GM12878 (cell line): ENCODE results near the gene ENAH. TPM values are rescaled to one million over a fixed set of nuclear protein-coding genes. Genes with fewer than 3 reads are reported as not detected.

Experiments
- ATAC-seq: fragments of 200-7000 bp; cut with Tn5 transposase; 3 replicates; pipeline ENCODE4 v1.9.1; 2020; ENCODE audit warnings: mild to moderate bottlenecking, moderate library complexity
- BruUV-seq: library from RNA; stranded (reverse); fragments of 400-500 nt; replicated peaks from 2 replicates; lab custom pipeline; 2021; lab: Mats Ljungman, UMichigan
- CTCF ChIA-PET: fragments of 300-600 bp; sonication (Branson Sonifier 250); formaldehyde crosslinking; extraction: SDS; loops from one replicate; lab custom pipeline; 2021; ENCODE audit warnings: inconsistent platforms; lab: Yijun Ruan, JAX
- POLR2A ChIA-PET: fragments of 350-600 bp; formaldehyde crosslinking; extraction: SDS; loops from one replicate; lab custom pipeline; 2021; ENCODE audit warnings: inconsistent platforms; lab: Charles Lee
- RAD21 ChIA-PET: fragments of 300-600 bp; sonication (Branson Sonifier 250); formaldehyde crosslinking; loops from one replicate; lab custom pipeline; 2023; ENCODE audit warnings: antibody characterized with exemption; ENCODE audit not compliant: unreplicated experiment; lab: Charles Lee
- SMC1A ChIA-PET: fragments of 300-600 bp; sonication (Branson Sonifier 250); formaldehyde crosslinking; loops from one replicate; lab custom pipeline; 2023; ENCODE audit not compliant: unreplicated experiment, uncharacterized antibody; lab: Charles Lee
- DNase-seq: peaks from one replicate; pipeline ENCODE4 v3.0.0-alpha.2; 2011; ENCODE audit warnings: low read depth, low spot score
- FAIRE-seq: peaks from 3 replicates; lab custom pipeline; 2011; peaks lifted over from hg19 to GRCh38; lab: Jason Lieb, UNC
- H2AFZ ChIP-seq: 2 replicates; pipeline ENCODE4 v1.6.0; 2011; ENCODE audit warnings: low read depth, low read length, control low read depth; ENCODE audit not compliant: control insufficient read depth
- H3K27ac ChIP-seq: 2 replicates; pipeline ENCODE4 v1.5.1; 2011; ENCODE audit warnings: control low read depth; ENCODE audit not compliant: control insufficient read depth, insufficient read depth
- H3K27me3 ChIP-seq, 2 experiments: replicated peaks in 1 of 2; 2 replicates each; pipeline versions ENCODE4 v1.6.0 to v1.6.1; 2011; ENCODE audit warnings: low read length in 1 of 2; ENCODE audit not compliant: control insufficient read depth in 2 of 2, insufficient read depth in 2 of 2
- H3K36me3 ChIP-seq, 2 experiments: 2 replicates each; pipeline ENCODE4 v1.5.1; 2011; ENCODE audit warnings: low read length in 1 of 2; ENCODE audit not compliant: control insufficient read depth in 2 of 2, insufficient read depth in 2 of 2
- H3K4me1 ChIP-seq: 2 replicates; pipeline ENCODE4 v1.6.1; 2011; ENCODE audit warnings: mild to moderate bottlenecking, low read length, moderate library complexity, mixed read lengths; ENCODE audit not compliant: control insufficient read depth, insufficient read depth
- H3K4me2 ChIP-seq: 2 replicates; pipeline ENCODE4 v1.6.0; 2011; ENCODE audit warnings: control low read depth; ENCODE audit not compliant: control insufficient read depth, insufficient read depth
- H3K4me3 ChIP-seq: fragments of 200-600 bp; sonication (generic); 2 replicates; pipeline ENCODE4 v1.5.1; 2016
- H3K79me2 ChIP-seq: 2 replicates; pipeline ENCODE4 v1.6.0; 2011; ENCODE audit warnings: low read length; ENCODE audit not compliant: control insufficient read depth, insufficient read depth
- H3K9ac ChIP-seq: 2 replicates; pipeline ENCODE4 v1.8.0; 2011; ENCODE audit warnings: low read length, control low read depth, mixed read lengths; ENCODE audit not compliant: control insufficient read depth, insufficient read depth
- H3K9me3 ChIP-seq: replicated peaks from 3 replicates; pipeline ENCODE4 v1.5.1; 2011; ENCODE audit warnings: mild to moderate bottlenecking, low read length; ENCODE audit not compliant: control insufficient read depth, insufficient read depth
- H4K20me1 ChIP-seq: 2 replicates; pipeline ENCODE4 v1.6.0; 2011; ENCODE audit not compliant: control insufficient read depth, insufficient read depth
- ATF7 ChIP-seq: fragments of 450-650 bp; IDR thresholded peaks from 2 replicates; pipeline ENCODE4 v1.6.1; 2016; ENCODE audit warnings: low read depth, mild to moderate bottlenecking
- BCLAF1 ChIP-seq: fragments of 450-650 bp; IDR thresholded peaks from 2 replicates; pipeline ENCODE4 v1.6.1; 2017; ENCODE audit warnings: antibody characterized with exemption, mild to moderate bottlenecking, moderate library complexity
- EP300 ChIP-seq, 2 experiments: fragments of 150-350 bp in 1 of 2; IDR thresholded peaks; 2 replicates each; pipeline ENCODE4 v1.6.1; 2011 to 2012; ENCODE audit warnings: low read depth in 2 of 2, low read length in 2 of 2, borderline replicate concordance in 1 of 2, improper control_type of control experiment in 1 of 2, inconsistent platforms in 1 of 2; ENCODE audit not compliant: control insufficient read depth in 1 of 2
- MTA3 ChIP-seq: IDR thresholded peaks from 2 replicates; pipeline ENCODE4 v1.6.1; 2012; ENCODE audit warnings: low read length, inconsistent platforms, borderline replicate concordance
- SUPT20H ChIP-seq: IDR thresholded peaks from 2 replicates; pipeline ENCODE4 v1.6.1; 2011; ENCODE audit warnings: low read depth, mild to moderate bottlenecking, low read length, moderate library complexity, borderline replicate concordance; ENCODE audit not compliant: control insufficient read depth
- ZNF622 ChIP-seq: fragments of 450-650 bp; IDR thresholded peaks from 2 replicates; pipeline ENCODE4 v1.6.1; 2017; ENCODE audit warnings: mild to moderate bottlenecking, inconsistent platforms
- WGBS: methylation state at CpG from one replicate; pipeline ENCODE4 v1.1.6; 2016; ENCODE audit warnings: low lambda C conversion rate; ENCODE audit not compliant: insufficient replicate concordance, insufficient coverage; ENCODE audit errors: missing lambda C conversion rate; 5-methylcytosine and 5-hydroxymethylcytosine counted together
- in situ Hi-C: fragments of 300-500 bp; cut with MboI; formaldehyde crosslinking; loops from 9 replicates; pipeline ENCODE4 v1.14.3; 2018; ENCODE audit warnings: mixed read lengths
- intact Hi-C: fragments of 100-400 bp; cut with micrococcal nuclease; formaldehyde crosslinking; loops from one replicate; pipeline ENCODE4 v1.14.2; 2022; ENCODE audit not compliant: unreplicated experiment
- polyA plus RNA-seq, 11 experiments: library from polyadenylated mRNA; depleted of rRNA in 4 of 11; unstranded in 6 of 11; stranded (reverse) in 5 of 11; fragments of >200 nt; fragmentation: Nextera tagmentation in 4 of 11; fragmentation: Illumina TruSeq in 1 of 11; extraction: Ambion mirVana in 4 of 11; extraction: Trizol in 1 of 11; gene quantifications; 1 replicate in 1 of 11; 2 replicates in 10 of 11; pipeline versions ENCODE4 v1.2.1 to v1.2.3, GENCODE V29; 2011 to 2016; ENCODE audit warnings: inconsistent platforms in 2 of 11, missing spikeins in 2 of 11, low read depth in 1 of 11
- total RNA-seq, 4 experiments: library from RNA; depleted of rRNA in 3 of 4; stranded (reverse); fragments of >200 nt in 3 of 4; fragmentation: Illumina TruSeq in 1 of 4; extraction: Trizol in 1 of 4; gene quantifications; 2 replicates each; pipeline versions ENCODE4 v1.2.1 to v1.2.3, GENCODE V29; 2013 to 2021
- TF ChIP-seq, protein P1 (sequence below): fragments of 450-650 bp; formaldehyde crosslinking; IDR thresholded peaks from 2 replicates; pipeline ENCODE4 v1.4.0; 2020; ENCODE audit warnings: mild to moderate bottlenecking, moderate library complexity
- TF ChIP-seq, protein P2 (sequence below): fragments of 450-650 bp; conservative IDR thresholded peaks from 2 replicates; pipeline ENCODE4 v1.6.1; 2017; ENCODE audit warnings: mild to moderate bottlenecking, moderate library complexity
- TF ChIP-seq, protein P3 (sequence below): IDR thresholded peaks from 2 replicates; pipeline ENCODE4 v1.6.1; 2012; ENCODE audit warnings: low read depth, low read length, improper control_type of control experiment

The ENAH gene
- total and polyA plus RNA-seq, 10 of the 15 experiments (the other 5 are each of a cell fraction or from before 2014, with no cell fraction given): under 0.01 to 0.62 (median 0.06) TPM; not detected in 5

- TF ChIP-seq, protein P1, sequence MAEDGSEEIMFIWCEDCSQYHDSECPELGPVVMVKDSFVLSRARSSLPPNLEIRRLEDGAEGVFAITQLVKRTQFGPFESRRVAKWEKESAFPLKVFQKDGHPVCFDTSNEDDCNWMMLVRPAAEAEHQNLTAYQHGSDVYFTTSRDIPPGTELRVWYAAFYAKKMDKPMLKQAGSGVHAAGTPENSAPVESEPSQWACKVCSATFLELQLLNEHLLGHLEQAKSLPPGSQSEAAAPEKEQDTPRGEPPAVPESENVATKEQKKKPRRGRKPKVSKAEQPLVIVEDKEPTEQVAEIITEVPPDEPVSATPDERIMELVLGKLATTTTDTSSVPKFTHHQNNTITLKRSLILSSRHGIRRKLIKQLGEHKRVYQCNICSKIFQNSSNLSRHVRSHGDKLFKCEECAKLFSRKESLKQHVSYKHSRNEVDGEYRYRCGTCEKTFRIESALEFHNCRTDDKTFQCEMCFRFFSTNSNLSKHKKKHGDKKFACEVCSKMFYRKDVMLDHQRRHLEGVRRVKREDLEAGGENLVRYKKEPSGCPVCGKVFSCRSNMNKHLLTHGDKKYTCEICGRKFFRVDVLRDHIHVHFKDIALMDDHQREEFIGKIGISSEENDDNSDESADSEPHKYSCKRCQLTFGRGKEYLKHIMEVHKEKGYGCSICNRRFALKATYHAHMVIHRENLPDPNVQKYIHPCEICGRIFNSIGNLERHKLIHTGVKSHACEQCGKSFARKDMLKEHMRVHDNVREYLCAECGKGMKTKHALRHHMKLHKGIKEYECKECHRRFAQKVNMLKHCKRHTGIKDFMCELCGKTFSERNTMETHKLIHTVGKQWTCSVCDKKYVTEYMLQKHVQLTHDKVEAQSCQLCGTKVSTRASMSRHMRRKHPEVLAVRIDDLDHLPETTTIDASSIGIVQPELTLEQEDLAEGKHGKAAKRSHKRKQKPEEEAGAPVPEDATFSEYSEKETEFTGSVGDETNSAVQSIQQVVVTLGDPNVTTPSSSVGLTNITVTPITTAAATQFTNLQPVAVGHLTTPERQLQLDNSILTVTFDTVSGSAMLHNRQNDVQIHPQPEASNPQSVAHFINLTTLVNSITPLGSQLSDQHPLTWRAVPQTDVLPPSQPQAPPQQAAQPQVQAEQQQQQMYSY: no peak
- no peak for TF ChIP-seq SUPT20H
- TF ChIP-seq, protein P2, sequence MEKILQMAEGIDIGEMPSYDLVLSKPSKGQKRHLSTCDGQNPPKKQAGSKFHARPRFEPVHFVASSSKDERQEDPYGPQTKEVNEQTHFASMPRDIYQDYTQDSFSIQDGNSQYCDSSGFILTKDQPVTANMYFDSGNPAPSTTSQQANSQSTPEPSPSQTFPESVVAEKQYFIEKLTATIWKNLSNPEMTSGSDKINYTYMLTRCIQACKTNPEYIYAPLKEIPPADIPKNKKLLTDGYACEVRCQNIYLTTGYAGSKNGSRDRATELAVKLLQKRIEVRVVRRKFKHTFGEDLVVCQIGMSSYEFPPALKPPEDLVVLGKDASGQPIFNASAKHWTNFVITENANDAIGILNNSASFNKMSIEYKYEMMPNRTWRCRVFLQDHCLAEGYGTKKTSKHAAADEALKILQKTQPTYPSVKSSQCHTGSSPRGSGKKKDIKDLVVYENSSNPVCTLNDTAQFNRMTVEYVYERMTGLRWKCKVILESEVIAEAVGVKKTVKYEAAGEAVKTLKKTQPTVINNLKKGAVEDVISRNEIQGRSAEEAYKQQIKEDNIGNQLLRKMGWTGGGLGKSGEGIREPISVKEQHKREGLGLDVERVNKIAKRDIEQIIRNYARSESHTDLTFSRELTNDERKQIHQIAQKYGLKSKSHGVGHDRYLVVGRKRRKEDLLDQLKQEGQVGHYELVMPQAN: no peak
Measured at GRCh38 chr1:225617956-225618355, 35.0 kb downstream of the ENAH start (continued).

GRCh38 chr1:225617479-225617878, 35.4 kb downstream of the ENAH start:
- no peaks in the 10 kb centered on the region for H3K79me2 ChIP-seq
- no peak for TF ChIP-seq MTA3
- TF ChIP-seq SUPT20H: no peak
- no peak for TF ChIP-seq EP300 (IDR thresholded peaks at IDR 0.05; ENCODE audit: borderline replicate concordance in 1 of 2, control insufficient read depth in 1 of 2, low read depth in 2 of 2, low read length in 2 of 2)
- TF ChIP-seq, protein P3, sequence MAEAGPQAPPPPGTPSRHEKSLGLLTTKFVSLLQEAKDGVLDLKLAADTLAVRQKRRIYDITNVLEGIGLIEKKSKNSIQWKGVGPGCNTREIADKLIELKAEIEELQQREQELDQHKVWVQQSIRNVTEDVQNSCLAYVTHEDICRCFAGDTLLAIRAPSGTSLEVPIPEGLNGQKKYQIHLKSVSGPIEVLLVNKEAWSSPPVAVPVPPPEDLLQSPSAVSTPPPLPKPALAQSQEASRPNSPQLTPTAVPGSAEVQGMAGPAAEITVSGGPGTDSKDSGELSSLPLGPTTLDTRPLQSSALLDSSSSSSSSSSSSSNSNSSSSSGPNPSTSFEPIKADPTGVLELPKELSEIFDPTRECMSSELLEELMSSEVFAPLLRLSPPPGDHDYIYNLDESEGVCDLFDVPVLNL: no peak
- no peak for TF ChIP-seq ATF7
- no peak for TF ChIP-seq ZNF622
- no peak for TF ChIP-seq BCLAF1

More at GRCh38 chr1:225617479-225617878, 35.4 kb downstream of the ENAH start:
- Histone ChIP-seq H3K36me3 (no peaks in the 10 kb centered on the region), H4K20me1 (no peaks in the 10 kb centered on the region), H3K9ac (no peak overlapping the region), H3K4me1 (no peaks in the 10 kb centered on the region), H3K27me3 (no peaks in the 10 kb centered on the region), H3K9me3 (no peaks in the 10 kb centered on the region), H3K4me3 (no peak overlapping the region), H2AFZ (no peak overlapping the region), H3K27ac (no peak overlapping the region), H3K4me2 (no peak overlapping the region)
- in situ Hi-C loops (no loop called here), intact Hi-C loops (no loop called here)
- ChIA-PET RAD21 (no interaction called here), SMC1A (no interaction called here), POLR2A (no interaction called here), CTCF (no interaction called here)
- WGBS: 27% methylated on average over 1 of the region's 1 CpG
- no TSS peak for BruUV-seq
- DNase-seq: no peak
- ATAC-seq: no peak
- no peak for FAIRE-seq
